Activated CD4-positive, alpha-beta T cell treated with anti-CD3 and anti-CD28 coated beads, Interleukin-10, Interleukin-2, amounts not matched to agents 100 ng/mL and 50 ng/mL, durations not matched to agents 16 hours and 8 hours (primary cell): ENCODE results near the gene SLC8B1.
"Not testable (repeated sequence)": the region's sequence is repeated elsewhere in the genome, so short reads cannot be mapped to it uniquely, and the experiment has no call there.

Experiments
- DNase-seq: peaks from one replicate; pipeline ENCODE4 v3.0.0-alpha.2; 2020

SLC8B1 gene

DNA sequence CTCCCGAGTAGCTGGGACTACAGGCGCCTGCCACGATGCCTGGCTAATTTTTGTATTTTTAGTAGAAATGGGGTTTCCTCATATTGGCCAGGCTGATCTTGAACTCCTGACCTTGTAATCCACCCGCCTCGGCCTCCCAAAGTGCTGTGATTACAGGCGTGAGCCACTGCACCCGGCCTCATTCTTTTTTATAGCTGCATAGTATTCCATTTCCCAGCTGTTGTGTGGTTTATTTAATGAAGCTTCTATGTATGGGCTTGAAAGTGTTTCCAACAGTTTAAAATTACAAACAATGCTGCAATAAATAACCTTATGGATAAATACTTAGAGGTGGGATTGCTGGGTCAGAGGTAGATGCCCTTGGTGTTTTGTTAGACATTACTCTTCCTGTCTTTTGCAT lies 19.3 kb upstream of the SLC8B1 start:
- not testable (repeated sequence) for DNase-seq

DNA sequence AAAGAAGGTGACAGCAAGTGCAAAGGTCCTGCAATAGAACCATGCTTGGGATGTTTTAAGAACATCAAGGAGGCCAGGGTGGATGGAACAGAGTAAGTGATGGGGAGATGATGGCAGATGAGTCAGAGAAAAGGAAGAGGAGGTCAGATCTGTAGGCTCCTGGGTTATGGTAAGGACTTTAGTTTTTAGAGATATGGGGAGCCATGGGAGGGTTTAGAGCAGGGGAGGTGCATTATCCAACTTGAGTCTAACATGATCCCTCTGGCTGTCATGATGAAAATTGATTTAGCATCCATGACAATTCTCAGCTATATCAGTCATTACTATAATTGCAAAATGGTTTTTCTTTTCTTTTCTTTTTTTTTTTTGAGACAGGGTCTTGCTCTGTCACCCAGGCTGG lies 16.2 kb upstream of the SLC8B1 start:
- no peak for DNase-seq

DNA sequence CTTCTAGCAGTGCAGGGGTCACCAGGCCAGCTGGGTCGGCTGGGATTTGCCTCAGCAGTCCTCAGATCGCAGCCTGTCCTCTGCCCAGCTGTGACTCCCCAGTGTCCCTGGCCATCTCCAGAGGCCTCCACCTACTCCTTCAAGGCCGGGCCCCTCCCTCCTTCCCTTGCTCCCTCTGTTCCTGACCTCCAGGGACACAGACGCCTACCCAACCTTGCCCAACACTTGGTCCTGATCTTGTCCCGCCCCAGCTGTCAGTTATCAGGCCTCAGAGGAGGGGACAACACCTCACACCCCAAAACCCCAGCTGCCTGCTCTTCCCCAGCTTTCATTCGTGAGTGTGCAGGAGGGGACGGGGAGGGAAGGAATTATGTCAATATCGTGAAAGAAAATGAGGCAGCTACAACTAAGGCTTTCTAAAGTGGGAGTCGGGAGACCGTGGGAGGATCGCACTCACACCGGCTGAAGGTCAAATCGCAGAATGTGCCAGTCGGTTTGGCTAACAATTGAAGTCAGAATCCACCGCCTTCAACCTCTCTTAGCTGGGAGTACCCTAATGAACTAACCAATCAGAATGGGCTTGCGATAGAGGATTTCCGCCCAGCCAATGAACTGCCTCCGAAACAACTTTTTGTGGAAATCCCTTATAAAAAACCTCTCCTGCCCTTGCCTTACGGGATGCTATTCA lies 14.1 kb upstream of the SLC8B1 start:
- no peak for DNase-seq

DNA sequence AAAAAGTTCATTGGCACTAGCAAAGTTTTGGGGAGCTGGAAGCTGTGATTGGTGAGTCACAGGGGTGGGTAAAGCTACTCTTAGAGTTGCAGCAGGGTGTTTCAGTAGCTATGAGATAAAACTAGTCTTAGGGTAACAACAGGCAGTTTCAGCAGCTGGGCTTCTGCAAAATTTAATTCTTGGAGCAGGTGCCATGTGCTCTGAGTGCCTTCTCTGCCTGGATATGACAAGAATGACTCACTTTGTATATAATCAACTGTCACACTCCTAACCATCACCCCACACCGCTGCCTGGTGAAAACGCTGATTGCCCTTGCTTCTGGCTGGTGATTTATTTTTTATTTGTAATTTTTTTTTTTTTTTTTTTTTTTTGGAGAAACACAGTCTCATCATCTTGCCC lies 13.0 kb upstream of the SLC8B1 start:
- DNase-seq, result no peak

DNA sequence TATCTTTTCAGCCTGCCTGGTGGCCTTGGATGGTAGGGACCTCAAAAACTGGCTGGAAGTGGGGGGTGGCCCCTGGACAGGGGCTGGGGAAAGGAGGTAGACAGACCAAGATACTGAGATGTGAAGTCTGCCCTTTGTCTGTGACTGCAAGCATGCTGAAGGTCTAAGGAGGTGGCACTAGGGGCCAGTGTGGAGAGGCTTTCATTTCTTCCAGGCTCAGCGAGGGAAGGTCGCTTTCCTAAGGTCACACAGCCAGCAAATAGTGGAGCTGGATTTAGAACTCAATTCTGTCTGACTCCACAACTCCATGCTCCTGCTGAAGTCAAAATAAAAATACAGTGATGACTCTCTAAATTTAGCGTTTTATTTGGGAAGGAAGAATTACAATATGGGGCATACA lies 12.2 kb upstream of the SLC8B1 start:
- no peak for DNase-seq

DNA sequence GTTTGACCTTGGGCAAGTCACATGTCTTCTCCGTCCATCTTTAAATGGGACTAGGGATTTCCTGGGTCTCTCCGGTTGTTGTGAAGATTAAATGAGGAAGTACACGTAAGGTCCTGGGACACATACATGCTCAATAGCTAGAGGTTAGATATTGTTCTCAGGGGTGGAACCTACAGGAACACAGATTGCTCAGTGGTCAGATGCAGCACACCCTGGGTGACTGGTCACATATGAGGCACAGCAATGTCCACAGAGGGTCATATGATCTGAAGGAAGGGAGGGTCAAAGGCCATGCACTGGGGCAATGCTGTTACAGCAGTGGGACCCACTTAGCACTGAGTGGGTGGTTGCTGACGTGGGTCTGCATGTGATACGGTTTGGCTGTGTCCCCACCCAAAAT lies 11.4 kb upstream of the SLC8B1 start:
- no peak for DNase-seq

DNA sequence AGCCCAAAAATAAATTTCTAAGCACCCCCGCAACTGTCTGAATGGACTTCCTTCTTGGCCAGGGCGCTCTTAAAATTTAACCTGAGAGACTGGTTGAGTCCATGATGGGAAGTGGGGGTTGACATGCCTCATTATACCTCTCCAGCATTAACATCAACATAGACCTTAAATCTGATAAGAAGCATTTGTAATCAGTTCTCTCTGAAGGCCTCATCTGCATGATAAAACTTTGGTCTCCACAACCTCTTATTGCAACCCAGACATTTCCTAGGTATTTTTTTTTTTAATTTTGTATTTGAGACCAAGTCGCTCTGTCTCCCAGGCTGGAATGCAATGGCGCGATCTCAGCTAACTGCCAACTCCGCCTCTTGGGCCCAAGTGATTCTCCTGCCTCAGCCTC lies 10.4 kb upstream of the SLC8B1 start:
- no peak for DNase-seq

DNA sequence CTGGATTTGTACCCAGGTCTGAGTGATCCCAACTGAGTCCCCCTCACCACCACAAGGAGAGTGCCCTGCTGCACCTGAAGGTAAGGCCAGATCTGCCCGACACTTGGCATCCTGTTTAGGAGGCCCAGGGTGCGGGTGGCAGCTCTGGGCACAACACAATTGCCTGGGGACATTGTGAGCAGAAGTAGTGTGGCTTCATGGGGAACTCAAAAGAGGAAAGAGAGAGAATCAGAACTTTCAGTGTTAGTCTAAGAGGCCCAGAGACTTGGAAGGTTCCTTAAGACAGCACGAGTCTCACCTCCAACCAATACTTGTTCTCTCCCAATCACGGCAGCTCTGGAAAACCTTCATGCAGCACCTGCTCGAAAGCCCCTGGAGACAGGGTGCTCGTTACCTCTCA lies 6.6 kb upstream of the SLC8B1 start:
- DNase-seq, result no peak

DNA sequence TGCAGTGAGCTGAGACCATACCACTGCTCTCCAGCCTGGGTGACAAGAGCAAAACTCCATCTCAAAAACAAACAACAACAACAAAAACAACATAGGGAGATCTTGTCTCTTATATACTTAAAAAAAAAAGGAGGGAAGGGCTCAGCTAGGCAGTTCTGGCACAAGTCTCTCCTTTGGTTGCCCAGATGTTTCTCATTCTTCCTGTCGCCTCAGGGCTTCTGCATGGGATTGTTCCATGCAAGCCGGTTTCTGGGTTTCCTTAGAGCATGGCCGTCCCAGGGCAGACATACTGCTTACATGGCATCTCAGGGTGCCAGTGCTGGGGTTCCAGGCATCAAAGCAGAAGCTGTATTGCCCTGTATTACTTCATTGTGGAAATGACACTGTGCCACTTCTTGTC lies 5.2 kb upstream of the SLC8B1 start:
- no peak for DNase-seq

DNA sequence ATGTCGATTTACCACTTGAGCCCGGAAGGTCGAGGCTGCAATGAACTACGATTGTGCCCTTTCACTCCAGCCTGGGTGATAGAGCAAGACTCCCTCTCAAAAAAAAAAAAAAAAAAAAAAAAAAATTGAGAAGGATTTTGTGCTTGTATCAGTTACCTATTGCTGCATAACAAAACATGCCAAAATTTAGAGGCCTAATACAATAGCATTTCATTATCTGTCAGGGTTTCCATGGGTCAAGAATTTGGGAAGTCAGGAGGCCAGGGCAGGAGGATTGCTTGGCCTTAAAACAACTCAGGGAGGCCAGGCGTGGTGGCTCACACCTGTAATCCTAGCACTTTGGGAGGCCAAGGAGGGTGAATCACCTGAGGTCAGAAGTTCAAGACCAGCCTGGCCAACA lies 4.6 kb upstream of the SLC8B1 start:
- no peak for DNase-seq

DNA sequence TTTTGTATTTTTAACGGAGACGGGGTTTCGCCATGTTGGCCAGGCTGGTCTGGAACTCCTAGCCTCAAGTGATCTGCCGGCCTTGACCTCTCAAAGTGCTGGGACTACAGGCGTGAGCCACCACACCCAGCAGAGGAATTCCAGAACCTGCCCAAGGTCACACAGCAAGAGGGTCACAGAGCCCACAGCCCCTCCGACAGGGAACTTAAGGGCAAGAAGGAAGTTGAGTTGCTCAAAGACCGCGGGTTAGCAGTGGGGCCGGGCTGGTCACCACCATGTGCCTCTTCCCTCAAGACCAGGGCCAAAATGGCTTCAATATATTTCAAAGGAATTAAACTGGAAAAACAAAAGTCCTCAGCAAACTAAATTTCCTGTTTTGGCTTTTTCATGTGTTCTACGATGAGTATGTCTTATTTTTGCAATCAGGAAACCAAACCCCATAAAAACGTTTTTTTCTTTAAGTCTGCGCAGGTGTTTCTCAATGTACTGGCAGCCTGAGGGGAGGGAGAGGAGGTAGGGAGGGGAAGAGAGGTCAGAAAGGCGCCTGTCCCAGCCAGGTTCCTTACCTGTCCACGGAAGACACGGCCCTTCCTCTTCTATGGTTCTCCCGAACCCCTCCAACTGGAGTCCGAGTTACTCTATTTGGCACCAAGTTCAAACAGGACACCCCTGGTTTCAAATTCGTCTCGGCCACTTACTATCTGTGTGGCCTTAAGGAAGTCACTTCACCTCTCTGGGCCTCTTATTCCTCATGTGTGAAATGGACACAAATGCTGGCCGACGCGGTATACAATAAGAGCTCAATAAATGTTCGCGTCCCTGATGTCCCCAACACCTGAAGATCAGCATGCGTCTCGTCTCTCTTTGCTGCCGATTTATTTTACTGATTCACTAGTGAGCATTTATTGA lies 778 bp downstream of the SLC8B1 start:
- DNase-seq, result peak; percentile 18

DNA sequence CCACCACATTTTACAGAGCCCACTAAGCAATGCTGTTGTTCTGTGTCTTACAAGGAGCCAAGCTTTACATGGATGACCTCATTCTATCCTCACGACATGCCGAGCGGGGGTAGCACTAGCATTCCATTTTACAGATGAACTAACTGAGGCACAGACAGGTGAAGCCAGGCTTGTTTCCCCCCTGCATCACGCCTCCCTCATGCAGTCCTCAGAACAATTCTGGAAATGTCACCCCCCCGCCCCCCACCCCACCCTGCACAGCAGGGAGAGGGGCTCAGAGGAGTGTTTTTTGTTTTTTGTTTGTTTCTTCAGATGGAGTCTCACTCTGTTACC lies 1.5 kb downstream of the SLC8B1 start:
- DNase-seq, result no peak

DNA sequence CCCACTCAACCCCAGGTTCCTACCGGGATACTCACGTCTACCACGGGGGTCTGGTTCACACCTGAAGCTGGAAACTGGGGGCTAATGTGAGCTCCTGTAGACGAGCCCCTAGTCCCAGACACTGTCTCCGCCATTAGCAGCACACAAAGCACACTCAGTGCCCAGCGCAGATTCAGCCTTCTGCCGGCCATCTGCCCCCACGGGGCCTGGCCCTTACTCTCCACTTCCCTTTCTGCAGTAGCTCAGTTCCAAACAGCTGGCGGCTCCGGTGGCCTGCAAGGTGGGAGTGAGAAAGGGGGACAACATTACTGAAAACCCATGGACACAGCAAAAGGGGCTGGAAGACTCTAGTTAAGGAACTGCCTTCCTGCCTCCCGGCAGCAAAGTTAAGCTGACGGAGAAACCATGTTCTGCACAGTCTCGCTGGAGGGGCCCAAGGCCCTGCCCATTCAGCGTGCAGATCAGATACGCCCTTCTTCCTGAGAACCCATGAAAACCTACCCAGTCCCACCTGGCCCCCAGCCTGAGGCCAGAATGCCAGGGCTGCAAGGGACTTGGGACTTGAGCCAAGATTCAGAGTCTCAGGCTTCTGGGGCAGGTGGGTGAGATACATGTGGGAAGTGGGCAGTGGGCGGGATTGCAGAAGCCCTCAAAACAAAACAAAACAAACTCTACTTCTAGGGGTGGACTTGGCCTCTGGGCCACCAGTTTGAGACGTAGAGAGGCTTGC lies 2.1 kb downstream of the SLC8B1 start:
- no peak for DNase-seq

DNA sequence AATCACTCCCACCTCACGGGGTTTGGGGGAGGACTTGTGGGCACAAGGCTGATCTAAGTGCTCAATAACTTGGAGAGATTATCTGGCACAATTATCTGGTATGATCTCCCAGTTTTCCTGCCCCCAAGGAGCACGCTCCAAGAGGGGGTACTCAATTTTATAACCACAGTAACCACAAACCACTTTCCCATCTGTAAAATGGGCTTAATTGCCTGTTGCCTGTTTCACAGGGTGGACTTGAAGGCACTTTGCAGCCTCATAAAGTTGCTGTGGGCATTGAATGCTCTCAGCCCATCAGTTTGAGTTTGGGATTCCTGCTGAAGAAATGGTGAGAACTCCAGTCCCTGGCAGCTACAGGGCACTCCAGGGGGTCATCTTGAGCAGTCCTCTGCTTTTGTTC lies 4.4 kb downstream of the SLC8B1 start:
- DNase-seq, result no peak

DNA sequence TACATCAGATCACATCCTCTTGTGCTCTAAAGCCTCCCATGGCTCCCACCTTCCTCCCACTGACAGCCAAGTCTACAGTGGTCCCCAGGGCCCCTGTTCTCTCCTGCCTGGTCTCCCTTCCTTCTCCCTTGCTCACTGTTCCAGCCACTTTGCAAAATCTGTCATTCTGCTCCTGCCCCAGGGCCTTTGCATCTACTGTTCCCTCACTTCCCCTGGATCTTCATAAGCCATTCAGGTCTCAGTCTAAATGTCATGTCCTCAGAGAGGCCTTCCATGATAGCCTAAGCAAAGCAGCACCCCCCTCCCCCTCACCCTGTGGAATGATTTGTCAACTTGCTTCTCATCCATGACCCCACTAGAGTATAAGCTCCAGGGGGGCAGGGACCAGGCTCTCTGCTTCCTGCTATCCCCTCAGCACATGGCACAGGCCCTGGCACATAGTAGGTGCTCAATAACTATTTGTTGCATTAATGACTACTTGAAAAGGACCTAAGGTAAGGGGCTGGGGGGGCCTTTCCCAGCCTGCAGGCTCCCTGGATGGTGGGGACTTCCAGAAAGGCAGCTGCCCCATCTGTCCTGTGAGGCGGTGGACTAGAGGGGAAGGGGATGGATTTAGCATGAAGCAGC lies 5.0 kb downstream of the SLC8B1 start:
- DNase-seq, result no peak

DNA sequence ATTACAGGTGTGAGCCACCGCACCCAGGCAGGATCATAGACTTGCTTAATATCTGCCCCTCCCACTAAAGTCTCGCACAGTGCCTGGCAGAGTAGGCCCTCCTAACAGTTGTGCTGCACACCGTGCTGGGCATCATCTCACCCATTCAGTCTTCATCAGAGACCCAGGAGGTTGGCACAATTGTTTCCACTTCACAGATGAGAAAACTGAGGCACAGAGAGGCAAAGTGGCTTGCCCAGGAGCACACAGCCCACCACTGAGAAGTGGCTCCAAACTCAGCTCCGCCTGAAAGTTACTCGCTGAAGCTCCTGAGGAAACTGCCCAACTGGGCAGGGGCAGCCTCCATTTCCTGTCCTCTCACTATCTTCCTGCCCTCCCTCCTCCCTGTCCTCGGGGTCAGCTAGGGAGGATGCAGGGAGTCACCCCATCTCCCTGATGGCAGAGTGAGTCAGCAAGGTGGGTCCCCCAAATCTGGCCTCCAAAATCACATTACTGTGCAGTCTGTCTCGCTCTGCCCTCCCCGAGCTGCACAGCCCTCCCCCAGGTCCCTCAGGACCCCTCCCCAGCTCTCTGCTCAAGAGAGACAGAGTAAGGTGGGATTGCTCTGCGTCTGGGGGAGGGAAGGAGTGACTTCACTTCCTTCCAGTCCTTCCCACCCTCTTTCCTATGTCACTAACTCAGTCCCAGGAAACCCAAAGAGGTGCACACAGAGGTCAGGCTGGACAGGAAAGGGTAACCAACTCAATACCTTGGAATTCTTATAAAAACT lies 5.7 kb downstream of the SLC8B1 start:
- no peak for DNase-seq

DNA sequence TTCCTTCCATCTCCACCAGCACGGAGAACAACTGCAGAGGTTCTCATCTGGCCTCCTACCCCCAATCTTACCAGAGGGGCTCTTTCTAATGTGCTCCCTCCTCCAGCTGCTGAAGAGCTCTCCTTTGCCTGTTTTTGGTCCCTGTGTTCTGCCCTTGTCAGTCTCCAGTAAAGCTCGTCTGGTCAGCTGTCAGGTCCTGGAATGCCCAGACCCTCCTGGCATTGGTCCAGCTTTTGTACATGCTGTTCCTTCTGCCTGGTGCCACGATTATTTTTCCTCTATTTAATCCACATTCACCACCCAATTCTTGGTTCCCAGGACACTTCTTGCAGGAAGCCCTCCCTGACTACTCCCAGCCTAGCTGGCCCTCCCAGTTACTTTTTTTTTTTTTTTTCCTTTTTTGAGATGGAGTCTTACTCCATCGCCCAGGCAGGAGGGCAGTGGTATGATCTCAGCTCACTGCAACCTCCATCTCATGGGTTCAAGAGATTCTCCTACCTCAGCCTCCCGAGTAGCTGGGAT lies 6.5 kb downstream of the SLC8B1 start:
- DNase-seq, result no peak

DNA sequence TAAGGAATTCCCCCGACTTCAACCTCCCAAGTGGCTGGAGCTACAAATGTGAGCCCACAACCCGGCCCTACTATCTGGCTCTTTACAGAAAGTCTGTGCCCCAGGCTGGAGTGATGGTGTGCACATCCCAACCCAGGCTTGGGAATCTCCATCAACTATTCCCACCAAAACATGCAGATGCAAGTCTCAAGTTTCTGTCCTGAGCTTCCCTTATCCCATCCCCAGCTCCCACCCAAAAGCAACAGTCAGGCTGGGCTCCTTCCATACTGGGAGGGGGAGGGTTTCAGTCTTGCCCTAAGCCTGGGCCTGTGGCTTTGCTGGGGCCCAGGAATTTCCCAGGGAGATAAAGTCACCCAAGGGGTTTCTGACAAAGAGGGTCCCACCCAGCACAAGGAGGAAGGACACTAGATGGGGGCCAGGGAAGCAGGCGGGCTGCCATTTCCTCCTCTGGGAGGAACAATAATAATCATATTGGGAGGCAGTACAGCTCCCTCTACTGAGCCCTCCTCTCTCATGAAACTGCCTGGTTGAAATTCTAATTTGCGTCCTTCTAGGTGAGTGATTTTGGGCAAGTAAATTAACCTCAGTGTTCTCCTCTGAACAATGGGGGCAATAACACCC lies 8.0 kb downstream of the SLC8B1 start:
- no peak for DNase-seq

DNA sequence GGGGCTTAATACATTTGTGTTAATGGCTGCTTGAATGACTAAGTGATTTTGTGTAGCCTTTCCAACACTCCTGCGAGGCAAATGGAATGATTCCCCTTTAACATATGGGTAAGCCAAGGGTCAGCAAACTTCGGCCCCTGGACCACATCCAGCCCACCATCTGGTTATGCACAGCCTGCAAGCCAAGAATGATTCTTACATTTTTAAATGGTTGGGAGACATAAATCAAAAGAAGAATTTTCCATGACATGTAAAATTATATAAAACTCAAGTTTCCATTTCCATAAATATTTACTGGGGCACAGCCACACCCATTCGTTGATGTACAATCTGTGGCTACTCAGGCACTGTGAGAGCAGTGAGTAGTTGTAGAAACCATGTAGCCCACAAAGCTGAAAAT lies 9.0 kb downstream of the SLC8B1 start:
- no peak for DNase-seq

DNA sequence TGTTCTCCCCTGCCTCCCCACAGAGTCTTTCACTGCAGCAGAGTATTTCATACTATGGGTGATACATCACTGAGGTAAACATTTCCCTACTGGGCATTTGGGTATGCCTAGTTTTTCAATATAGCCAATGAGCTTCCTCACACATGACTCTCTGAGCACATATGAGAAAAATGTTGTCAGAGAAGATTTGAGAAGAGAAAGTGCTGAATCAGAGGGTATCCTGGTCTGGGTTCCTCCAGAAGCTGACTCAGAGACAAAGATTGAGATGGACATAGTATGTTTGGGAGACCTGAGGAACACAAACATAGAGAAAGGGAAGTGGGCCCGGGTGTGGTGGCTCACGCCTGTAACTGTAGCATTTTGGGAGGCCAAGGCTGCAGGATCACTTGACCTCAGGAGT lies 12.6 kb downstream of the SLC8B1 start:
- DNase-seq, result no peak

DNA sequence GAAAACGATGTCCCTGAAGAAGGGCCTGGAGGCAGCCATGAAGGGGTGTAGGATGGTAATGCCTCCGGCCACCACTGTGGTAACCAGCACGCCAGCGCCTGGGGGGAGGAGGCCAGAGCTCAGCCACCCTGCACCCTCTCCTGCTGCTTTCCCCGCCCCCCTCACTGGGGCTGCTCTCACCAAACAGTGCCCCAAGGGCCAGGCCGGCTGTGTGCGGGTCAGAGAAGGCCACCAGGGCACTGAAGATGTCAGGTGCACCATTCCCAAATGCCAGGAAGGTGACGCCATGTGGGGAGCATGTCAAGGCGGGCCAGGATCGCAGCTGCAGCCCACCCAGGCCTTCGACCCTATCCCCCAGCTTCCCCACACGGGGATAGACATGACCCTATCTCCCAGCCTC lies 14.5 kb downstream of the SLC8B1 start:
- DNase-seq, result no peak
